ENCODE results near the gene PIWIL1.

PIWIL1 gene

GRCh38 chr12:130367523-130367922 lies 29.8 kb downstream of the PIWIL1 start:
- no peak for TF ChIP-seq SIN3A (IDR thresholded peaks at IDR 0.05; ENCODE audit: borderline replicate concordance, insufficient read depth, low read length)
- TF ChIP-seq REST (IDR thresholded peaks at IDR 0.05; ENCODE audit: insufficient read depth in 1 of 2, low read depth in 2 of 2, low read length in 2 of 2), result no peak
- TF ChIP-seq POLR2AphosphoS5 (IDR thresholded peaks at IDR 0.05; ENCODE audit: low read depth, low read length), result no peak
- TF ChIP-seq FOXP2 (optimal IDR thresholded peaks at IDR 0.05; ENCODE audit: borderline replicate concordance, extremely low read depth, extremely low read length, insufficient read depth), result no peak
- no peak for TF ChIP-seq TAF1 (IDR thresholded peaks at IDR 0.05; ENCODE audit: borderline replicate concordance, insufficient read depth, low read length)

- TF ChIP-seq REST (IDR thresholded peaks at IDR 0.05; ENCODE audit: insufficient read depth in 1 of 2, low read depth in 2 of 2, low read length in 2 of 2) (no peak), SIN3A (IDR thresholded peaks at IDR 0.05; ENCODE audit: borderline replicate concordance, insufficient read depth, low read length) (no peak), TAF1 (IDR thresholded peaks at IDR 0.05; ENCODE audit: borderline replicate concordance, insufficient read depth, low read length) (no peak), POLR2AphosphoS5 (IDR thresholded peaks at IDR 0.05; ENCODE audit: low read depth, low read length) (no peak), FOXP2 (optimal IDR thresholded peaks at IDR 0.05; ENCODE audit: borderline replicate concordance, extremely low read depth, extremely low read length, insufficient read depth) (no peak)
Measured at GRCh38 chr12:130369816-130370215, 32.1 kb downstream of the PIWIL1 start.

- TF ChIP-seq POLR2AphosphoS5 (IDR thresholded peaks at IDR 0.05; ENCODE audit: low read depth, low read length) (no peak), REST (IDR thresholded peaks at IDR 0.05; ENCODE audit: insufficient read depth in 1 of 2, low read depth in 2 of 2, low read length in 2 of 2) (no peak), FOXP2 (optimal IDR thresholded peaks at IDR 0.05; ENCODE audit: borderline replicate concordance, extremely low read depth, extremely low read length, insufficient read depth) (no peak), SIN3A (IDR thresholded peaks at IDR 0.05; ENCODE audit: borderline replicate concordance, insufficient read depth, low read length) (no peak), TAF1 (IDR thresholded peaks at IDR 0.05; ENCODE audit: borderline replicate concordance, insufficient read depth, low read length) (no peak)
Measured at GRCh38 chr12:130371296-130371695, 33.6 kb downstream of the PIWIL1 start.

- TF ChIP-seq POLR2AphosphoS5 (IDR thresholded peaks at IDR 0.05; ENCODE audit: low read depth, low read length), result no peak
- TF ChIP-seq REST (IDR thresholded peaks at IDR 0.05; ENCODE audit: insufficient read depth in 1 of 2, low read depth in 2 of 2, low read length in 2 of 2), result no peak
- TF ChIP-seq FOXP2 (optimal IDR thresholded peaks at IDR 0.05; ENCODE audit: borderline replicate concordance, extremely low read depth, extremely low read length, insufficient read depth), result no peak
- no peak for TF ChIP-seq SIN3A (IDR thresholded peaks at IDR 0.05; ENCODE audit: borderline replicate concordance, insufficient read depth, low read length)
Measured at GRCh38 chr12:130372936-130373335, 35.2 kb downstream of the PIWIL1 start.

- TF ChIP-seq FOXP2 (optimal IDR thresholded peaks at IDR 0.05; ENCODE audit: borderline replicate concordance, extremely low read depth, extremely low read length, insufficient read depth) (no peak), POLR2AphosphoS5 (IDR thresholded peaks at IDR 0.05; ENCODE audit: low read depth, low read length) (no peak)
Measured at GRCh38 chr12:130374083-130374482, 36.4 kb downstream of the PIWIL1 start.
